SK-N-SH (cell line): ENCODE results near the gene ZP2.

Experiments used
- CTCF ChIP-seq: fragments of 200-600 bp; sonication (generic); IDR thresholded peaks from 2 replicates; pipeline ENCODE4 v1.6.1; 2017; ENCODE audit warnings: antibody characterized with exemption, mild to moderate bottlenecking, moderate library complexity
- REST ChIP-seq: IDR thresholded peaks from 2 replicates; pipeline ENCODE4 v1.6.1; 2012; ENCODE audit warnings: mild to moderate bottlenecking, low read depth, low read length, moderate library complexity

GRCh38 chr16:21208446-21209230, 2.7 kb downstream of the ZP2 start:
- TF ChIP-seq CTCF (no peak), REST (no peak)
